Hypothalamus (tissue), 51 donors: ENCODE results near the gene TAL2.

Experiments
- DNase-seq, 51 donors: peaks; one replicate each; lab custom pipeline; 2025; lab: John Stamatoyannopoulos, UW

TAL2 gene

DNA sequence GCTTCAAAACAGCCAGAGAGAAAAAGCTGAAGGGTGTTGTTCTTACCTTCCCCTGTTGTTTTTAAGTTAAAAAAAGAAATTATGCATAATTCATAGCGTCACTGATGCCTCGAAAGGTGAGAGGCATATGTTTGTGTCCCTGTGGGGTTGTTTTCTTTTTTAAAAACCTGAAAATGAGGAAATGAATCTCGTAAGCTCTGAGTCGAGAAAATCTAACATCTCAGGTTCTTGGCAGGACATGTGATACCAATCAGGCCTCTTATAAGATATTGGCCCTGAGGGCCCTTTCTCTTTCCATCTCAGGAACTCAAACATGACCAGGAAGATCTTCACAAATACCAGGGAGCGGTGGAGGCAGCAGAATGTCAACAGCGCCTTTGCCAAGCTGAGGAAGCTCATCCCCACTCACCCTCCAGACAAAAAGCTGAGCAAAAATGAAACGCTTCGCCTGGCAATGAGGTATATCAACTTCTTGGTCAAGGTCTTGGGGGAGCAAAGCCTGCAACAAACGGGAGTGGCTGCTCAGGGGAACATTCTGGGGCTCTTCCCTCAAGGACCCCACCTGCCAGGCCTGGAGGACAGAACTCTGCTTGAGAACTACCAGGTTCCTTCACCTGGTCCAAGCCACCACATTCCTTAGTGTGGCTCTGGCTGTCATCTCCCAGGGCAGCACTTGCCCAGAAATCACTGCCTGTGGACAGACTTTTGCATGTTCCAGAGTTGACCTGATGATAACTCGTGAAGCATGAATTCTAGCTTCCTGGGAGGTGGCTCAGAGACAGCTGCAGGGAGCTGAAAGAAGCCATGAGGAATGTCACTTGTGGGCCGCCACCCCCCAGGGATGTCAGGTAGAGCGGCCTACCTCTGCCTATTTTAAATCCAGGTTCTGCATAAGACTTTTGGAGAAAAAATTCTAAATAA is at the start of gene TAL2:
TAL2 (plus strand) TSS at position 274 of the 921 bp plus-strand sequence; CDS start at position 314, 40 bp downstream.
- no peak for DNase-seq

DNA sequence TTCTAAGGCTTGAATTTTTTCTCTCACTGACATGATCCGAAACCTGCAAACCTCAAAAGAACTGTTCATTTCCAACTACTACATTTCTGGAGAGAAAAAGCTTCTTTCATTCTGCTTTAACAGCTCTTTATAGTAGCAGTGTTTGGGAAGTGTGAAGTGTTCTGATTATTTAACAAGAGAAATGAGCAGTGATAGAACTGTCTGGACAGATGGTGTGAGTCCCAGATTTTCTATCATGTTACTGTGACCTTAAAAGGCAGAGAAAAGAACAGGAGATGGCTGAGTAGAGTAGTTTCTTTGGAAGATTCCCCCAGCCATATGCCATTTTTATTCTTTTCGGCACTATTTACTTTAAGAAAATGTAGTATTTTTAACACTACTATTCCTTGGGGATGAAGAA is 41.3 kb upstream of the TAL2 start:
- DNase-seq = no peak

DNA sequence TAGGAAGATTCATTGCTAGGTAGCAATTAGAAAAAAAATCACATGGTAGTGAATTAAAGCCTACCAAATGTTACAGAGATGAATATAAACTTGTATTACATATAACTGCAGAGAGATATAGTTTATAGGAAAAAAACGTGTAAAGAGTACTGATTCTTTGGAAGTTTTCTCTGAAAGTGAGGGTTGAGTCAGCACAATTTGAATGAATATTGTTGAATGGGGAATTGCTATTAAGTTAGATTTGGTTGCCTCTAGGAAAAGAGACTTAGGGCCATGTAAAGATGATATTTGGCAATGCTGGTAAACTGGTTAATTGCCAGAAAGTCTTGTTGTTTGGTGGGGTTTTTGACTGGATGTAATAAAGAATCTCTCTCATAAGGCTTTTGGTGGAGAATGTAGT is 37.2 kb upstream of the TAL2 start:
- no peak for DNase-seq

DNA sequence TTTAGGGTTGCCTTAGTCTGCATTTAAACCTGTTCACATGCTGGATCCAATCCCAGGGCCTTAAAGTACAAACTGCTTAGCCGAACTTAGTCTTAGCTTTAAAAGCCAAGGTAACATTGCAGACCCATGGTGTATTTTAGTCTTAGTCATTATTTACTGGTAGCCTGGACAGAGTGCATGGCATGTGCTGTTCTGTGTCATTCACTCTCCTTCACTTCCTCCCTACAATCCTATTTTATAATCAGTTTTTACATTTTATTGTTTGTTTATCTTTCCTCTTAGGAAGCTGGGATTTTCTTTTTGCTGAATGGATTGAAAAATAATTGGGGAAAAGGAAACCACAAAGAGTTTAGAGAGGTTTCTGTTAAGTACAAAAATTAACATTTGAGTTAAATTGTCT is 29.4 kb upstream of the TAL2 start:
- DNase-seq = no peak

DNA sequence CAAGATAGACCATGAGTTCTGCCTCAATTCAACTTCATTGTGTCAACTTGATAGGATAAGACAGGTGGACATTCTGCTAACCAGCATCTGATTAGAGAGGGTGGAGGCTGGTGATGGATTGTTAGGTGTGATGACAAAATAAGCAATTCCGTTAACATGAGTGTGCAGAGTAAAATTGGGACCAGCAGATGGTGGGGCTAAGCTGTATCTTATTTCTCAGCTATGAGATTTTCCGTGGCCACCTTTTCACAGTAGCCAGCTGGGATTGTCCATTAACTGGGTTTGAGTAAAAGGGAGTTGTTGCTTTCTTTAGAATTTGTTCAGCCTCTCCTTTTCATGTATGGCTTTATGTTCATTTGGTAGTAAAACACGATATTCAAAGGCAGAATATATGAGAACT is 28.8 kb upstream of the TAL2 start:
- no peak for DNase-seq

DNA sequence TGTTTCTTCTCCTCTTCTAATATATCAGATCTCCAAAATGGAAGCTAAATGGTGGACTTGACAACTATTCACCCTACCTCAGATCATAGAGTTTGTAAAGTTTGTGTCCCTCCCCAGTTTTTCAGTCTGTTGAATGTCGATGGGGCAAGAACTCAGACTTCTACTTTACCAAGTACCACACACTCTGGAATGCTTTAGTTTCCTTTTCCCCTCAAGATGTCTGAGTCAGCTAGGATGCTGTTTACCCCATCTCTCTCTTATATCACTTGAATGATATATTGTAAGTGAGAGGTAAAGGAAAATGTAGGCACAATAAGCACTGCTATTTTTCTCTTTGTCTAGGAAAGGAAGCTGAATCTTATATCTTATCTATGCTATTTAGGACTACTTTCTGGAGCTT is 25.9 kb upstream of the TAL2 start:
- no peak for DNase-seq

DNA sequence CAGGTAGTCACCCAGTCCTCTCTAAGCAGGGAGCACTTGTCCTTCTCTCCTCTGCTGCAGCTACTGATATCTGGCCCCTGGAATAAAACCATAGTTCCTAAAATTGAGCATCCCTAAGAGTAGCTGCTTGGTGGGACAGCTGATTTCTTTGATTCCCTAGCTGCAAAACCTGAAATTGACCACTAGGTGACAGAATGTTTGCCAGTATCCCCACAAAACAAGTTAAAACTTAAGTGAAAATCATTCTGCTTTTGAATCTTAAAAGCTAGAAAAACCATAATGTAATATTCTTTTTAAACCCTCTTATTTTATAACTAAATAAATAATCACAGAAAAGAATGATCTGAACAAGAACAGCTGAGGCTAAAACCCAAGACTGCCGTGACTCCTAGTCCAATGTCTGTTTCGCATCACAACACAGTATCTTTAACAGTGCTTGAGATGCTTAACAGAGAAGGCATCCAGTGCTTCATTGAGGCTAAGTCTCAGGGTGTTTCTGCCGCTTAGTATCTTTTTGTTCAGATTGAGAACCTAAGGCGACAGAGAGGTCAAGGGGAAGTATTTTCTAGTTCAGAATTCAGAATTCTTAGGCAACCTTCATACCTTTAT is 24.4 kb upstream of the TAL2 start:
- no peak for DNase-seq

DNA sequence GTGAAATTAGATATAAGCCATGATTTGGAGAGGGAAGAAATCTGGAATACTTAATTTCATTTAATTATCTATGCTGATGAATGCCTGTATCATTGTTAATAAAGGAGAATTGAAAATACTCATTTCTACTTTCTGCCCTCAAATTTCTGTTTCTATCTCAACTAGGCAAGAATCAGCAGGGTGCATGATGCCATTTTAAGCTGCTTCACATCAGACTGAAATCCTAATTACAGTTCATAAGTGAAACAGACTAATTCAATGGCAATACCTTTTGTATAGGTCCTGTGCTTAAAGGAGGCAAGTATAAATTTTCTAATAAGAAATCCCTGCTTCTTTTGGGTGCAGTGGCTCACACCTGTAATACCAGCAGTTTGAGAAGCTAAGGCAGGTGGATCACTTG is 22.3 kb upstream of the TAL2 start:
- DNase-seq = no peak

DNA sequence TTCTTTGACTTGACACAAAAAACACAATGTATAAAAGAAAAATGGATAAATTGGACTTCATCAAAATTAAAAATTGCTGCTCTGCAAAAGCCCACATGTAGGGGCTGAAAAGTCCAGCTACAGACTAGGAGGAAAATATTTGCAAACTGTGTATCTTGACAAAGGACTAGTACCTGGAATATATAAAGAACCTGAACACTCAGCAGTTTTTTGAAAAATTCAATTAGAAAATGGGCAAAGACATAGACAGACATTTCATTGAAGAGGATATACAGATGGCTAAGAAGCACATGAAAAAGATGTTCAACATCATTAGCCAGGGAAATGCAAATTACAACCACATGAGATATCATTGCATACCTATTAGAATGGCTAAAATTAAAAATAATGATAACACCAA is 18.5 kb upstream of the TAL2 start:
- DNase-seq = no peak

DNA sequence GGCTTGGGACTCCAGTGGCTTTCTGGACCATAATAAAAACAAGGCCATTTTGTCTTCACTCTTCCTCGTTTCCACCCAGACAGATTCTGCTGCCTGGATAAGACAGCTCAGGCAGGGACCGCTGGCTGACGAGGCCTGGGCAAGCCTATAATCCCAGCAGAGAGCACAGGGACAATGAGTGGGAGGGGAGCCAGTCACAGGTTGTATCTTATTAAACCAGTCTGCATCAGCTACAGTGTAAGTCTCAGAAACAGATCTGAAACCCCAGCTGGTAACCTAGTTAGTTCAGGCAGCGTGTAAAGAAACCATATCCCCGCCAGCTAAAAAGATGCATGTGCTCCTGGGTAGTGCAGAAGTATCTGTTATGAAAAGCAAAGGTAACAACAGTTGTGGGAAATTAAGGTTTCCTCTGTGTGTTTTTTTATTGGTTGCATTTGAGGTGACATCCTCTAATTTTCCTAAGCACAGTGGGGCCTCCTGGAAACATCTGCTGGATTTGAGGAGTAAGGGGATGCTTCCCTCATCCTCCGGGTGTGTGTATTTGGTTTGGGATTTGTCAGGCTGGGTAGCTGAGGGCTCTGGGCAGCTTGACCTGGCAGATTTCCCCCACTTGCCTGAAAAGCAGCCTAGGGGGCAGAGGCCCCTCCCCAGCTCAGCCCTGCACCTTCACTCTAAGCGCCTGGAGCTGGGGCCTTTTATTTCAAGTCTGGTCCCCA is 15.2 kb upstream of the TAL2 start:
- DNase-seq = no peak

DNA sequence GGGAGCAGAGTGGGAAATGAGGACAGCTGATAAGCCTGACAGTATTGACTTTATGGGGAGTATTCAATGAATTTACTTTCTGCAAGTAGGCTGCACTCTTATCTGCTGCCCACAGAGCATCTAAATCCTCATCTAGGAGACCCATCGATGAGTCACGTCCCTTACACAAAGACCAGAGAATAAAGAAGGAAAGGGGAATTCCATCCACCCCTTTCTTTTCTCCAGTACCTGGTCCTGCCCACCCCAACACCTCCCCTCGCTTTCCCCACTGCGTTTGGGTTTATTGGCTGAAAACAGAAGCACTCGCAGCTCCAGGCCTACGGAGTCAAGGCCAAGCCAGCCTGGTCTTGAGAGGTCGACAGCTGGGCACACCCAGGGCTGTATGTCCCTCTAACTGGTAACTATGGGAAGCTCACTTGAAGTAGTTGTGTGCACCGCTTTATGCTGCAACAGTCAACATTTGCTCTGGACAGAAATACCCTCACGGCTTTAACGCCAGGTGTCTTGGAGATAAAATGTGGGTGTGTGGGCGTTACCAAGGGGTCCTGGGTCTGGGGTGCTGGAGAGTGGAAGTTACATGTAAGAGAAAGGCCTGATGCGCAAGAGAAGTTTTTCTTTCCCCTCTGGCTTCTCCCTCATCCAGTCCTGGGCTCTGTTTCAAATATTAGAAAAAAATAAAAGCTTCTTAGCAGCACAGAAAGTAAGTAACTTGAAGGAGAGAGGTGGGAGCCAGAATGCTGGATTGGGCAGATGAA is 14.5 kb upstream of the TAL2 start:
- DNase-seq = no peak

DNA sequence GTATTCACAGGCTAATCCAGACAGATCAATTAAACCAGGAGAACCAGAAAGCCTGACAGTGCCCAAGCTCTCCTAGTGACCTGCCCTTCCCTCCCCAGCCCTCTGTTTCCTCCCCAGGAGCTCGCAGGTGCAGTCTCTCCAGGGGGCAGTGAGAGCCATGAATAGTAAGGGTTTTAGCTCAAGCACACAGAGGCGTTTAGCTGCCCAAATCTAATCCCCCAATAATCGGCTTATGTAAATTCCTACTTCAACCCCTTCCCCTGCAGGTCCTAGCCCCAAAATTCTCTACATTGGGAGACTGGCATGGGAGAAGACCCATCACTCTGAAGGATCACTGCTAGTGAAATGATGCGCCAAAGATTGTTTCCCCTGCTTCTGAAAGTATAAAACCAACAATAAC is 10.5 kb upstream of the TAL2 start:
- DNase-seq = no peak

DNA sequence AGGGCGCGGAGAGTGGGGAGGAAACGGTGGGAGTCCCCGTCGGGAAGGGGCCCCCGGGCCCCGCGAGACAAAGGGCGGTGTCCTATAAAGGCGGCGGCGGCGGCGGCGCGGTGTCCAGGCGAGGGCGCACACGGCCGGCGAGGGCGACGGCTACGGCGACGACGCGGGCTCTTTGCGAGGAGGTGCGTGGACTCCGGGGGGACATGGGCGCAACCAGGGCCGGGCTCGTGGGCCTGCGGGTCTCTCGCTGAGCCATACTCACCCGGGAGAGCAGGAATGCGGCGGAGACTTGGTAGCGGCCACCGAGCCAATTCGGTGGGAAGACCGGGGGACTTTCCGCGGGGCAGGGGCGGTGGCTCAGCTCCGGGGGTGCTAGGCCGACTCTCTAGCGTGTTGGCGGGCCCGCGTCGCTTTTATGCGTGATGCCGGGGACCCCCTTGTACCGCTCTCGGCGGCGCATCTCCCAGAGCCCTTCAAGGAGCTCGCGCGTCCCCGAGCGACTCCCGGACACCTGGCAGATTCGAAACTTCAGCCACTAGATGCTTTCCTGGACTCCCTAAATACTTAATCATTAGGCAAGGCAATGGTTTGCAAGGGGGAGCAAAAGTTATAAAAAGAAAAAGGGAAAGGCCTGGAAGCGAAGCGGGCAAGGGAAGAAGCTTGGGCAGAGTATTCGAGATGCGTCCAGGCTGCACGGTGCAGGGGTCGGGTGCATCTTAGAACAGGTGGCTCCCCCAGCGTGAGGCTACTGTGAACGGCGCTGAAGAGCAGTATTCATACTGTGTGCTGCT is 5.9 kb upstream of the TAL2 start:
- DNase-seq = peak in 11 of 51 donors; percentile 2 to 30 (median 10)

DNA sequence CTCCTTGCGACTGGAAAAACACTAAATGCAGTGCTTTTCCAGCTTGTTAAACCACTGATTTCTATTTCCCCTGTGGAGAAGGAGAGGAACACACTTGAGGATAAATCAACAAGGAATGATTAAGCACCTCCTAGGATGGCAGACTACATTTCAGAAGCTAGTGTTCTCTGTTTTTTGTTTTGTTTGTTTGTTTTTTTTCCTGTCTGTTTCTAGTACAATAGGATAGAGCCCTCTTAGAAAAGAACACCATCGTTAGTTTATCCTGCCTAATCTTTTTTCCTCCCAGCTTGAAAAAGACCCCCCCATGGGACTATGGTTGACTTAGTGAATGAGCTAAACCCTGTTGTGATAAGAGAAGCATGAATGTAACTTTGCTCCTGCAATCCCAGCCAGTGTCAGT is 3.9 kb upstream of the TAL2 start:
- DNase-seq = no peak

DNA sequence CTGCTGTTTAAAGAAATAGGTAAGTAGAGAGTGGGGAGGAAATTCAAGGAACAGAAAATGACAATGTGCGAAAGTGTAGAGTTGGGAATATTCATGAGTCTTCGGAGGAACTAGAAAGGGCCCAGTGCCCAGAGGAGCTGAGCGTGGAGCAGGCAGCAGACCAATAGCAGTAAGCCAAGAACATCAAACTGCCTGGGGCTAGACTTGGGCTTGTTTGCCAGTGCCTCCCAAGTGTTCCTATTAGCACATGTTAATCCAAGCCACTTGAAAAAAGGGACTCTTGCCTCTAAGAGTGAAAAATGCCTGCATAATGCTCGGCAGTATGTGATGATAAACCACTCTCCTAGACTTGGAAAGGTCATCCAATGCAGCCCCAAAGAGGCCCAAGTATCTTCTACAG is 1.2 kb upstream of the TAL2 start:
- DNase-seq = peak in 9 of 51 donors; percentile 2 to 55 (median 13)

DNA sequence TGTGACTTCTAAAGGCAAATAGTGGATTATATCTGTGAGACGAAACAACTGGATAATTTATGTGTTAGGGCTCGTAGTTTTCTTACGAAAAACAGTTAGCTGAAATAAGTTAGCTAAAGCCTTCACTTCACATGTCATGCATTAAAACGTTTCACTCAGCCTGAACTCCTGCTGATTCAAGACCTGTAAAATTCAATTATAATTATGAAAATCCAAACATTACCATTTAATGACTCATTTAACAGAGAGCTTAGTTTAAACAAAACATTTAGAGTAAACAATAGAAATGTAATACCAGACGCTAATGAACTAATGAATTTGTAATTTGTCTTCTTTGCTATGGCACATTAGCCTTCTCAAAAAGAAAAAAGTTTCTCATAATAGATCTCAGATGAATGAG is 1.7 kb downstream of the TAL2 start:
- DNase-seq = no peak

DNA sequence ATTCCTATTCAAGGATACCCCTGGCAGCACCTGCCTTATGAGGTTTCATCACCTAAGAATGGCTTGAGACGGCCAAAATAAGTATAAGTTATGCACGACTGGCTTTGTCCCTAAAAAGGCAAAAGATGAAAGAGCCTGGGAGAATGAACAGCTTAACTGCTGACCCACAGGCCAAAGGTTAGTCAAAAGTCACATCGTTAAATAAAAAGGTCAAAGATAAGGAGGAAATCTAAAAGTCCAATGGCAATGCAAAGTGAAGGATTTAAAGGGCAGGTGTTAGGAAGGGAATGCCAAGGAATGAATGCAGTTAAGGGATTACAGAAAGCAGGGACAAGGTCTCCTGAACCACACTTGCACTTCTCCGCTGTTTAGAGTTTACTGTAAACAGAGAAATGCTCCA is 5.6 kb downstream of the TAL2 start:
- DNase-seq = no peak

DNA sequence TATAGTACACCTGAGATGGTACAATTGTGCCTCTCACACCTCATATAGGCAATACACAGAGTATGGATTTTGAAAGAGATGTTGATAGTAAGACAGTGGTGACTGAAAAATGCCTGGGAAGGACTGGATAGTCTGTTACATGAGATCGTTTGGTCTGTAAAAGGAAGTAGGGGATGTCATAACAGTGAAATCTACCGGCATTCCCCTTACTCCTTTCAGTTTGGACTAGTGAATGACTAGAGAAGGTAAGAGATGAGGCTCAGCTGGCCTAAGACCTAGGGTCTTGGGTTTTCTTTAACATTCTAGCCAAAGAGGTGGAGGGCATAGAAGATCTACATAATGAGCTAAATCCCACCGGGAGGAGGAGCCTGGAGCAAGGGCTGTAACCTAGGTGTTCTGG is 8.1 kb downstream of the TAL2 start:
- DNase-seq = no peak

DNA sequence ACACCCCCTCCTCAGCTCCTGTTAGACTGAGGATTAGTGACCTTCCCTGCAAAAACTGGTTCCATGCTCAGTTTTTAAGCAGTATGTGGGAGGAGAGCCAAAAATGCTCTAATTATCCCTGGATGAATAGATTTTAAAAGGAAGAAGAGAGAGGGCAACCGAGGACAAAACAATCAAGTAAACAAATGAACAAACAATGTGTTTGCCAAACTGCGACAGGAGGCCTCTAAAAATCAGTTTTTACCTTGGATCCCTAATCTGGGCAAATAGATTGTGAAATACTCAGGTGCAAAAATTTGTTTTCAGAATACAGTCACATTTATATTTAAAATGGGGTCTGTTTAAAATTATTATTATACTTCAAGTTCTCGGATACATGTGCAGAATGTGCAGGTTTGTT is 8.5 kb downstream of the TAL2 start:
- no peak for DNase-seq

DNA sequence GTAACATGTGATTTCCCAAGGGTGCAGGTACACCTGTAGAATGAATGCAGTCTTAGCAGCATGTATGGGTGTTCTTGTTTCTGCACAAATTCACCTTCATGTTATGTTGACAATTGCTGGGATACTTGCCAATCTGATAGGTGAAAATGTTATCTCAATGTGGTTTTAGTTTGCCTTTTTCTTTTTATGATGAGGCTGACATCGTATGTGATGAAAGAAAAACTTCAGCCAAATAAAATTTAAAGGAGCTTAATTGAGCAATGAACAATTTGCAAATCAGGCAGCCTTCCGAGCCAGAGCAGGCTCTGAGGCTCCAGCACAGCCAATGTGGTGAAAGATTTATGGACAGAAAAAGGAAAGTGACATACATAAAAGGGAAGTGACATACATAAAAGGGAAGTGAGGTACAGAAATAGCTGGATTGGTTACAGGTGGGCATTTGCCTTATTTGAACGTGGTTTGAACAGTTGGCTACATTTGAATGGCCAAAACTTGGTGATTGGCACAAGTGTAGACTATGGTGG is 10.5 kb downstream of the TAL2 start:
- no peak for DNase-seq
